HEK293 (cell line): ENCODE data around the gene AQP6.

Experiments
- PRDM1 ChIP-seq: fragments of 450-650 bp; formaldehyde crosslinking; IDR thresholded peaks from 2 replicates; pipeline ENCODE4; 2016; ENCODE audit warnings: missing biosample characterization, missing genetic modification characterization
- SP3 ChIP-seq: fragments of 450-650 bp; formaldehyde crosslinking; IDR thresholded peaks from 2 replicates; pipeline ENCODE4 v1.5.1; 2016; ENCODE audit warnings: missing biosample characterization, missing genetic modification characterization
- ZBTB7A ChIP-seq: fragments of 450-650 bp; formaldehyde crosslinking; IDR thresholded peaks from 2 replicates; pipeline ENCODE4 v1.5.1; 2016; ENCODE audit warnings: low read depth, missing biosample characterization, missing genetic modification characterization
- ZNF302 ChIP-seq: fragments of 450-650 bp; formaldehyde crosslinking; IDR thresholded peaks from 2 replicates; pipeline ENCODE4 v1.5.1; 2016; ENCODE audit warnings: missing biosample characterization, missing genetic modification characterization, low read depth
- ZNF37A ChIP-seq: fragments of 450-650 bp; IDR thresholded peaks from 2 replicates; pipeline ENCODE4 v1.5.1; 2018; ENCODE audit warnings: missing biosample characterization, missing genetic modification characterization
- ZNF768 ChIP-seq: fragments of 450-650 bp; formaldehyde crosslinking; IDR thresholded peaks from 2 replicates; pipeline ENCODE4 v1.5.1; 2018; ENCODE audit warnings: missing biosample characterization, mild to moderate bottlenecking, missing genetic modification characterization
- TF ChIP-seq, protein P1 (sequence below): fragments of 450-650 bp; formaldehyde crosslinking; IDR thresholded peaks from 2 replicates; pipeline ENCODE4 v1.5.1; 2016; ENCODE audit warnings: missing biosample characterization, missing genetic modification characterization
- TF ChIP-seq, protein P2 (sequence below): fragments of 450-650 bp; formaldehyde crosslinking; IDR thresholded peaks from 2 replicates; pipeline ENCODE4 v1.5.1; 2016; ENCODE audit warnings: missing biosample characterization, missing genetic modification characterization
- TF ChIP-seq, protein P3 (sequence below): fragments of 450-650 bp; formaldehyde crosslinking; IDR thresholded peaks from 2 replicates; pipeline ENCODE4 v1.5.1; 2017; ENCODE audit warnings: missing biosample characterization, missing genetic modification characterization
- TF ChIP-seq, protein P4 (sequence below): fragments of 450-650 bp; formaldehyde crosslinking; IDR thresholded peaks from 2 replicates; pipeline ENCODE4 v1.5.1; 2017; ENCODE audit warnings: missing biosample characterization, missing genetic modification characterization

DNA sequence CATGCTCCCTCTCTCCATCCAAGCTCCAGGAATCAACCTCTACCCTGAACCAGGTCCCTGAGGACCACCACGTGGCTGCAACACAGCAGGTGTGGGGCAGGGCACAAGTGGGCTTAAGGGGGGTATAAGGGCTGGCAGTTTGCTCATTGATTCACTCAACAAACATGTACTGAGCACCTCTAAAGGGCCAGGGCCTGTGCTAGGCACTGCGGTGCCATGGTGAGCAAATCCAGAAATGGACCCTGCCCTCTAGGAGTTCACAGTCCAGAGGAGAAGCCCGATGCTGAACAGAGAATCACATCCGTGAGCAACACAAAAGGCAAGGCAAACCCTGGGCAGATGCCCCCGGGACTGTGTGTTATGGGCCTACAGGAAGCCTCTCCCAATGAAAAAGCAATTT, 28.7 kb upstream of the AQP6 start:
- TF ChIP-seq, protein P1, sequence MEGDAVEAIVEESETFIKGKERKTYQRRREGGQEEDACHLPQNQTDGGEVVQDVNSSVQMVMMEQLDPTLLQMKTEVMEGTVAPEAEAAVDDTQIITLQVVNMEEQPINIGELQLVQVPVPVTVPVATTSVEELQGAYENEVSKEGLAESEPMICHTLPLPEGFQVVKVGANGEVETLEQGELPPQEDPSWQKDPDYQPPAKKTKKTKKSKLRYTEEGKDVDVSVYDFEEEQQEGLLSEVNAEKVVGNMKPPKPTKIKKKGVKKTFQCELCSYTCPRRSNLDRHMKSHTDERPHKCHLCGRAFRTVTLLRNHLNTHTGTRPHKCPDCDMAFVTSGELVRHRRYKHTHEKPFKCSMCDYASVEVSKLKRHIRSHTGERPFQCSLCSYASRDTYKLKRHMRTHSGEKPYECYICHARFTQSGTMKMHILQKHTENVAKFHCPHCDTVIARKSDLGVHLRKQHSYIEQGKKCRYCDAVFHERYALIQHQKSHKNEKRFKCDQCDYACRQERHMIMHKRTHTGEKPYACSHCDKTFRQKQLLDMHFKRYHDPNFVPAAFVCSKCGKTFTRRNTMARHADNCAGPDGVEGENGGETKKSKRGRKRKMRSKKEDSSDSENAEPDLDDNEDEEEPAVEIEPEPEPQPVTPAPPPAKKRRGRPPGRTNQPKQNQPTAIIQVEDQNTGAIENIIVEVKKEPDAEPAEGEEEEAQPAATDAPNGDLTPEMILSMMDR: no peak
- TF ChIP-seq PRDM1 (tag by site-specific recombination): no peak
- TF ChIP-seq, protein P2, sequence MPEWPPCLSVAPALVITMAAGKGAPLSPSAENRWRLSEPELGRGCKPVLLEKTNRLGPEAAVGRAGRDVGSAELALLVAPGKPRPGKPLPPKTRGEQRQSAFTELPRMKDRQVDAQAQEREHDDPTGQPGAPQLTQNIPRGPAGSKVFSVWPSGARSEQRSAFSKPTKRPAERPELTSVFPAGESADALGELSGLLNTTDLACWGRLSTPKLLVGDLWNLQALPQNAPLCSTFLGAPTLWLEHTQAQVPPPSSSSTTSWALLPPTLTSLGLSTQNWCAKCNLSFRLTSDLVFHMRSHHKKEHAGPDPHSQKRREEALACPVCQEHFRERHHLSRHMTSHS (tag by site-specific recombination): no peak
- TF ChIP-seq, protein P3, sequence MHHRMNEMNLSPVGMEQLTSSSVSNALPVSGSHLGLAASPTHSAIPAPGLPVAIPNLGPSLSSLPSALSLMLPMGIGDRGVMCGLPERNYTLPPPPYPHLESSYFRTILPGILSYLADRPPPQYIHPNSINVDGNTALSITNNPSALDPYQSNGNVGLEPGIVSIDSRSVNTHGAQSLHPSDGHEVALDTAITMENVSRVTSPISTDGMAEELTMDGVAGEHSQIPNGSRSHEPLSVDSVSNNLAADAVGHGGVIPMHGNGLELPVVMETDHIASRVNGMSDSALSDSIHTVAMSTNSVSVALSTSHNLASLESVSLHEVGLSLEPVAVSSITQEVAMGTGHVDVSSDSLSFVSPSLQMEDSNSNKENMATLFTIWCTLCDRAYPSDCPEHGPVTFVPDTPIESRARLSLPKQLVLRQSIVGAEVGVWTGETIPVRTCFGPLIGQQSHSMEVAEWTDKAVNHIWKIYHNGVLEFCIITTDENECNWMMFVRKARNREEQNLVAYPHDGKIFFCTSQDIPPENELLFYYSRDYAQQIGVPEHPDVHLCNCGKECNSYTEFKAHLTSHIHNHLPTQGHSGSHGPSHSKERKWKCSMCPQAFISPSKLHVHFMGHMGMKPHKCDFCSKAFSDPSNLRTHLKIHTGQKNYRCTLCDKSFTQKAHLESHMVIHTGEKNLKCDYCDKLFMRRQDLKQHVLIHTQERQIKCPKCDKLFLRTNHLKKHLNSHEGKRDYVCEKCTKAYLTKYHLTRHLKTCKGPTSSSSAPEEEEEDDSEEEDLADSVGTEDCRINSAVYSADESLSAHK: no peak
- TF ChIP-seq, protein P4, sequence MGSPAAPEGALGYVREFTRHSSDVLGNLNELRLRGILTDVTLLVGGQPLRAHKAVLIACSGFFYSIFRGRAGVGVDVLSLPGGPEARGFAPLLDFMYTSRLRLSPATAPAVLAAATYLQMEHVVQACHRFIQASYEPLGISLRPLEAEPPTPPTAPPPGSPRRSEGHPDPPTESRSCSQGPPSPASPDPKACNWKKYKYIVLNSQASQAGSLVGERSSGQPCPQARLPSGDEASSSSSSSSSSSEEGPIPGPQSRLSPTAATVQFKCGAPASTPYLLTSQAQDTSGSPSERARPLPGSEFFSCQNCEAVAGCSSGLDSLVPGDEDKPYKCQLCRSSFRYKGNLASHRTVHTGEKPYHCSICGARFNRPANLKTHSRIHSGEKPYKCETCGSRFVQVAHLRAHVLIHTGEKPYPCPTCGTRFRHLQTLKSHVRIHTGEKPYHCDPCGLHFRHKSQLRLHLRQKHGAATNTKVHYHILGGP (tag by site-specific recombination): no peak
- no peak for TF ChIP-seq ZNF768 (tag by site-specific recombination)
- TF ChIP-seq SP3 (tag by site-specific recombination): no peak
- TF ChIP-seq ZNF302 (tag by site-specific recombination): no peak
- TF ChIP-seq ZNF37A (tag by site-specific recombination): no peak
- TF ChIP-seq ZBTB7A (tag by site-specific recombination): no peak
